Panc1 (cell line): Measurements from ENCODE around the gene OR9Q2.

ENCODE experiments used
- POLR2AphosphoS5 ChIP-seq: IDR thresholded peaks from 2 replicates; pipeline ENCODE4 v1.6.1; 2012; ENCODE audit warnings: mild to moderate bottlenecking, low read depth, low read length, moderate library complexity
- REST ChIP-seq, 2 experiments: IDR thresholded peaks; 2 replicates each; pipeline ENCODE4 v1.6.1; 2011 to 2012; ENCODE audit warnings: low read depth in 2 of 2, control low read depth in 1 of 2, low read length in 1 of 2, mild to moderate bottlenecking in 1 of 2, moderate library complexity in 1 of 2; ENCODE audit not compliant: insufficient read depth in 1 of 2
- TCF7L2 ChIP-seq: IDR thresholded peaks from 2 replicates; pipeline ENCODE4 v1.6.1; 2011; ENCODE audit warnings: mild to moderate bottlenecking, low read depth, low read length, inconsistent platforms
- TF ChIP-seq, protein P1 (sequence below): fragments of 450-650 bp; IDR thresholded peaks from 2 replicates; pipeline ENCODE4 v1.5.1; 2017; ENCODE audit warnings: mild to moderate bottlenecking

DNA sequence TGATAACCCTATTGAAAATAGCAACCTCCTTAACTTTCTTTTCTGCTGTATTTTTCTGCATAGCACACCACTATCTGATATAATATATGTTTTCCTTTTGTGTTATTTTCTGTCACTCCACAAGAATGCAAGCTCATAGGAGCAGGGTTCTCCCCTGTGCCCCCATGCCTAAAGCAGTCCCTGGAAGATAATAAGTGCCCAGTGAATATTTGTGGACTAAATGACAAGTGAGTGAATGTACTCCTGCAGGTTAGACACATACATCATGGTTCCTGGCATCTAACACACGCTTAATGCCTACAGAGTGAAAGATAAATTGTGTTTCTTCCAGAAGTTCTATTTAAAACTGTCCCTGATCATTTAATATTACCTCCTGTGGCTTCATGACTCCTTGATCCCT, 23.9 kb upstream of the OR9Q2 start:
- TF ChIP-seq, protein P1, sequence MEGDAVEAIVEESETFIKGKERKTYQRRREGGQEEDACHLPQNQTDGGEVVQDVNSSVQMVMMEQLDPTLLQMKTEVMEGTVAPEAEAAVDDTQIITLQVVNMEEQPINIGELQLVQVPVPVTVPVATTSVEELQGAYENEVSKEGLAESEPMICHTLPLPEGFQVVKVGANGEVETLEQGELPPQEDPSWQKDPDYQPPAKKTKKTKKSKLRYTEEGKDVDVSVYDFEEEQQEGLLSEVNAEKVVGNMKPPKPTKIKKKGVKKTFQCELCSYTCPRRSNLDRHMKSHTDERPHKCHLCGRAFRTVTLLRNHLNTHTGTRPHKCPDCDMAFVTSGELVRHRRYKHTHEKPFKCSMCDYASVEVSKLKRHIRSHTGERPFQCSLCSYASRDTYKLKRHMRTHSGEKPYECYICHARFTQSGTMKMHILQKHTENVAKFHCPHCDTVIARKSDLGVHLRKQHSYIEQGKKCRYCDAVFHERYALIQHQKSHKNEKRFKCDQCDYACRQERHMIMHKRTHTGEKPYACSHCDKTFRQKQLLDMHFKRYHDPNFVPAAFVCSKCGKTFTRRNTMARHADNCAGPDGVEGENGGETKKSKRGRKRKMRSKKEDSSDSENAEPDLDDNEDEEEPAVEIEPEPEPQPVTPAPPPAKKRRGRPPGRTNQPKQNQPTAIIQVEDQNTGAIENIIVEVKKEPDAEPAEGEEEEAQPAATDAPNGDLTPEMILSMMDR = no peak
- TF ChIP-seq POLR2AphosphoS5 = no peak
- TF ChIP-seq REST (IDR thresholded peaks at IDR 0.05; ENCODE audit: insufficient read depth in 1 of 2, low read depth in 2 of 2, low read length in 1 of 2) = no peak
- TF ChIP-seq TCF7L2 = no peak
